Thyroid gland (tissue), 4 donors: Measurements from ENCODE around the gene OR51E1.

ENCODE experiments used
- CTCF ChIP-seq, 6 experiments: fragments of 200-600 bp in 3 of 6; fragments of 450-650 bp in 3 of 6; sonication (generic) in 3 of 6; IDR thresholded peaks; one replicate each; pipeline ENCODE4 v1.5.1; 2016 to 2019; ENCODE audit warnings: antibody characterized with exemption in 6 of 6, mild to moderate bottlenecking in 2 of 6, inconsistent platforms in 1 of 6, moderate library complexity in 1 of 6
- POLR2A ChIP-seq, 2 donors: fragments of 450-650 bp; IDR thresholded peaks; one replicate each; pipeline ENCODE4 v1.6.1; 2017; ENCODE audit warnings: antibody characterized with exemption in 2 of 2, mild to moderate bottlenecking in 2 of 2, moderate library complexity in 1 of 2

GRCh38 chr11:4704790-4705334, 61.1 kb downstream of the OR51E1 start:
- no peak for TF ChIP-seq CTCF (IDR thresholded peaks at IDR 0.05)
- TF ChIP-seq POLR2A (IDR thresholded peaks at IDR 0.05), result no peak
